Stomach (tissue), 9 donors: ENCODE measurements around the gene PAK6. TPM values are rescaled to one million over a fixed set of nuclear protein-coding genes. Genes with fewer than 3 reads are reported as not detected.

Source experiments
- DNase-seq, 2 donors: peaks; one replicate each; pipeline versions ENCODE4 v3.0.0 to v3.0.0-alpha.2; 2013 to 2019
- H3K27ac ChIP-seq, 5 donors: fragments of 200-600 bp in 4 of 5; sonication (generic) in 4 of 5; one replicate each; pipeline ENCODE4 v1.5.1; 2013 to 2019; ENCODE audit warnings: mild to moderate bottlenecking in 1 of 5, moderate library complexity in 1 of 5
- H3K27me3 ChIP-seq, 3 donors: fragments of 200-600 bp; sonication (generic); one replicate each; pipeline ENCODE4 v1.5.1; 2017 to 2019; ENCODE audit warnings: mixed run types in 1 of 3
- H3K36me3 ChIP-seq, 4 donors: fragments of 200-600 bp; sonication (generic); 1 replicate in 3 of 4; 2 replicates in 1 of 4; pipeline ENCODE4 v1.5.1; 2016 to 2019
- H3K4me1 ChIP-seq, 4 donors: fragments of 200-600 bp; sonication (generic); one replicate each; pipeline ENCODE4 v1.5.1; 2016 to 2019
- H3K4me3 ChIP-seq, 4 donors: fragments of 200-600 bp; sonication (generic) in 3 of 4; one replicate each; pipeline ENCODE4 v1.5.1; 2016 to 2019; ENCODE audit warnings: mild to moderate bottlenecking in 1 of 4
- H3K9me3 ChIP-seq, 4 donors: fragments of 200-600 bp; sonication (generic); one replicate each; pipeline ENCODE4 v1.5.1; 2016 to 2019
- CTCF ChIP-seq, 7 experiments: fragments of 450-650 bp in 4 of 7; fragments of 200-600 bp in 3 of 7; sonication (generic) in 3 of 7; IDR thresholded peaks; one replicate each; pipeline ENCODE4 v1.5.1; 2016 to 2019; ENCODE audit warnings: antibody characterized with exemption in 7 of 7, control low read depth in 2 of 7, mild to moderate bottlenecking in 1 of 7
- EP300 ChIP-seq: sonication (generic); formaldehyde crosslinking; IDR thresholded peaks from one replicate; pipeline ENCODE4 v1.6.1; 2017; ENCODE audit warnings: antibody characterized with exemption
- POLR2A ChIP-seq, 4 donors: fragments of 450-650 bp; IDR thresholded peaks; one replicate each; pipeline ENCODE4 v1.6.1; 2016; ENCODE audit warnings: antibody characterized with exemption in 4 of 4, control low read depth in 2 of 4, mild to moderate bottlenecking in 1 of 4, moderate library complexity in 1 of 4
- POLR2AphosphoS5 ChIP-seq, 3 donors: sonication (generic); formaldehyde crosslinking; IDR thresholded peaks; one replicate each; pipeline ENCODE4 v1.6.1; 2016; ENCODE audit warnings: antibody characterized with exemption in 3 of 3
- WGBS, 5 donors: extraction: QIAGEN DNeasy Blood & Tissue Kit in 3 of 5; methylation state at CpG; one replicate each; pipeline versions ENCODE4 v1.1.5 to v1.1.7; 2013 to 2018; 5-methylcytosine and 5-hydroxymethylcytosine counted together
- intact Hi-C: fragments of 100-400 bp; cut with DNase I; formaldehyde crosslinking; loops from one replicate; pipeline ENCODE4 v1.15.1; 2023; ENCODE audit warnings: low total_unique reads
- polyA plus RNA-seq, 3 donors: library from polyadenylated mRNA; stranded (reverse); fragments of 200-250 nt; gene quantifications; one replicate each; pipeline ENCODE4 v1.2.3, GENCODE V29; 2013
- total RNA-seq, 5 donors: library from RNA; depleted of rRNA; stranded (reverse); fragments of >200 nt; gene quantifications; one replicate each; pipeline versions ENCODE4 v1.1.0 to v1.2.3, GENCODE V29; 2014 to 2016
- donor health status: healthy with polysubstance abuse.
- donor health status: Bipolar disorder and iron deficiency.
- donor health status: healthy.

PAK6 gene
- total and polyA plus RNA-seq, 8 donors, result under 0.01 to 91.9 (median 6.2) TPM

GRCh38 chr15:40245666-40246450 lies 7.0 kb downstream of the PAK6 start:
- no peak for DNase-seq
- no peak for TF ChIP-seq POLR2AphosphoS5 (IDR thresholded peaks at IDR 0.05)
- no peak for TF ChIP-seq EP300
- TF ChIP-seq POLR2A (IDR thresholded peaks at IDR 0.05), result no peak
- TF ChIP-seq CTCF (IDR thresholded peaks at IDR 0.05), result no peak
- no peaks in the 10 kb centered on the region for H3K36me3 ChIP-seq
- WGBS, 5 donors, result 84 to 91% (median 90%) methylated on average over 9 of the region's 9 CpGs
- no peaks in the 10 kb centered on the region for H3K9me3 ChIP-seq
- H3K4me1 ChIP-seq, result peaks cover 0 to 7% (median 2%) of the 10 kb centered on the region in 4 donors
- no peak overlapping the region for H3K4me3 ChIP-seq
- H3K27ac ChIP-seq, result no peak overlapping the region
- H3K27me3 ChIP-seq, result peaks cover 0 to 5% (median 0%) of the 10 kb centered on the region in 3 donors
- intact Hi-C loops, result no loop called here

GRCh38 chr15:40246496-40247280 lies 7.8 kb downstream of the PAK6 start:
- peaks cover 0 to 7% (median 2%) of the 10 kb centered on the region in 4 donors for H3K4me1 ChIP-seq
- intact Hi-C loops, result no loop called here
- WGBS, 5 donors, result 92 to 99% (median 96%) methylated on average over 8 of the region's 8 CpGs
- no peak for TF ChIP-seq CTCF (IDR thresholded peaks at IDR 0.05)
- TF ChIP-seq EP300, result no peak
- no peak for TF ChIP-seq POLR2AphosphoS5 (IDR thresholded peaks at IDR 0.05)
- TF ChIP-seq POLR2A (IDR thresholded peaks at IDR 0.05), result no peak
- no peaks in the 10 kb centered on the region for H3K9me3 ChIP-seq
- H3K27me3 ChIP-seq, result peaks cover 0 to 1% (median 0%) of the 10 kb centered on the region in 3 donors
- no peaks in the 10 kb centered on the region for H3K36me3 ChIP-seq
- no peak for DNase-seq
- H3K27ac ChIP-seq, result no peak overlapping the region
- no peak overlapping the region for H3K4me3 ChIP-seq

GRCh38 chr15:40247406-40247971 lies 8.6 kb downstream of the PAK6 start:
- WGBS, 5 donors, result 86 to 95% (median 91%) methylated on average over 12 of the region's 12 CpGs
- peaks cover 0 to 9% (median 6%) of the 10 kb centered on the region in 3 donors for H3K27me3 ChIP-seq
- intact Hi-C loops, result no loop called here

More at GRCh38 chr15:40247406-40247971, 8.6 kb downstream of the PAK6 start:
- Histone ChIP-seq H3K36me3 (no peaks in the 10 kb centered on the region), H3K4me3 (no peak overlapping the region), H3K27ac (no peak overlapping the region), H3K4me1 (peaks cover 3 to 15% (median 6%) of the 10 kb centered on the region in 4 donors), H3K9me3 (no peaks in the 10 kb centered on the region)
- DNase-seq, result no peak
- no peak for TF ChIP-seq POLR2A (IDR thresholded peaks at IDR 0.05)
- no peak for TF ChIP-seq POLR2AphosphoS5 (IDR thresholded peaks at IDR 0.05)
- no peak for TF ChIP-seq CTCF (IDR thresholded peaks at IDR 0.05)
- TF ChIP-seq EP300, result no peak
